SK-N-SH (cell line): ENCODE measurements around the gene ADK.

Source experiments
- CHD2 ChIP-seq: fragments of 150-350 bp; IDR thresholded peaks from 2 replicates; pipeline ENCODE4 v1.6.1; 2018; ENCODE audit warnings: low read length; ENCODE audit not compliant: partially characterized antibody
- CTCF ChIP-seq: fragments of 200-600 bp; sonication (generic); IDR thresholded peaks from 2 replicates; pipeline ENCODE4 v1.6.1; 2017; ENCODE audit warnings: antibody characterized with exemption, mild to moderate bottlenecking, moderate library complexity
- ELF1 ChIP-seq: IDR thresholded peaks from 2 replicates; pipeline ENCODE4 v1.4.0; 2012
- FOSL2 ChIP-seq: IDR thresholded peaks from 2 replicates; pipeline ENCODE4 v1.4.0; 2012; ENCODE audit warnings: low read depth, mild to moderate bottlenecking, moderate library complexity, borderline replicate concordance
- MAX ChIP-seq: IDR thresholded peaks from 2 replicates; pipeline ENCODE4 v1.4.0; 2012; ENCODE audit warnings: low read depth
- MXI1 ChIP-seq: IDR thresholded peaks from 2 replicates; pipeline ENCODE4 v1.6.1; 2012; ENCODE audit warnings: mild to moderate bottlenecking, low read depth, low read length, improper control_type of control experiment
- NFIC ChIP-seq: IDR thresholded peaks from 2 replicates; pipeline ENCODE4 v1.4.0; 2012; ENCODE audit warnings: borderline replicate concordance
- POLR2AphosphoS5 ChIP-seq: IDR thresholded peaks from 2 replicates; pipeline ENCODE4 v1.6.1; 2012; ENCODE audit warnings: low read depth, low read length
- REST ChIP-seq: IDR thresholded peaks from 2 replicates; pipeline ENCODE4 v1.6.1; 2012; ENCODE audit warnings: mild to moderate bottlenecking, low read depth, low read length, moderate library complexity
- RFX5 ChIP-seq: IDR thresholded peaks from 2 replicates; pipeline ENCODE4 v1.6.1; 2012; ENCODE audit warnings: mild to moderate bottlenecking, improper control_type of control experiment, low read length
- SIN3A ChIP-seq: IDR thresholded peaks from 2 replicates; pipeline ENCODE4 v1.6.1; 2012; ENCODE audit warnings: low read depth, mild to moderate bottlenecking, low read length, moderate library complexity, borderline replicate concordance
- USF1 ChIP-seq: IDR thresholded peaks from 2 replicates; pipeline ENCODE4 v1.4.0; 2012; ENCODE audit warnings: low read depth, borderline replicate concordance
- YY1 ChIP-seq: IDR thresholded peaks from 2 replicates; pipeline ENCODE4 v1.4.0; 2012; ENCODE audit warnings: low read depth, mild to moderate bottlenecking

- TF ChIP-seq USF1 (no peak), CHD2 (no peak), CTCF (no peak), MAX (no peak), REST (no peak), NFIC (no peak), RFX5 (no peak), POLR2AphosphoS5 (no peak), MXI1 (no peak), ELF1 (no peak), FOSL2 (no peak), SIN3A (no peak), YY1 (no peak)
These were observed 360.0 kb downstream of the ADK start for GRCh38 chr10:74511051-74511450.
